Stimulated activated CD8-positive, alpha-beta memory T cell treated with anti-CD3 and anti-CD28 coated beads, Interleukin-7, amount 100 ng/mL, for 48 hours (primary cell): ENCODE results near the gene PBXIP1.

Experiments used
- DNase-seq, 2 donors: peaks; one replicate each; pipeline ENCODE4 v3.0.0-alpha.2; 2020; ENCODE audit warnings: low read depth in 1 of 2; ENCODE audit errors: extremely low read depth in 1 of 2

The PBXIP1 gene

GRCh38 chr1:154973344-154974101, 17.6 kb upstream of the PBXIP1 start:
- DNase-seq: peak; percentile 84 to 94

- no peak for DNase-seq
These were observed 16.8 kb upstream of the PBXIP1 start for GRCh38 chr1:154972517-154973343.

- no peak for DNase-seq
These were observed 16.3 kb upstream of the PBXIP1 start for GRCh38 chr1:154972213-154972516.

- no peak for DNase-seq
These were observed 15.6 kb upstream of the PBXIP1 start for GRCh38 chr1:154971341-154971998.

- DNase-seq: peak in 1 of 2 donors; percentile 41
These were observed 14.9 kb upstream of the PBXIP1 start, which contains the start of gene SHC1 for GRCh38 chr1:154970631-154971340. Gene SHC1 (minus strand): TSS chr1:154970747. CDS start chr1:154970526, 221 bp downstream.

- no peak for DNase-seq
These were observed 14.1 kb upstream of the PBXIP1 start for GRCh38 chr1:154969860-154970452.

GRCh38 chr1:154969246-154969645, 13.3 kb upstream of the PBXIP1 start:
- DNase-seq: no peak

- no peak for DNase-seq
These were observed 12.8 kb upstream of the PBXIP1 start for GRCh38 chr1:154968731-154969130.

GRCh38 chr1:154967331-154967950, 11.5 kb upstream of the PBXIP1 start:
- no peak for DNase-seq

GRCh38 chr1:154966111-154966510, 10.2 kb upstream of the PBXIP1 start:
- no peak for DNase-seq

- DNase-seq: no peak
These were observed 8.5 kb upstream of the PBXIP1 start for GRCh38 chr1:154964359-154964758.

GRCh38 chr1:154963643-154964042, 7.7 kb upstream of the PBXIP1 start:
- no peak for DNase-seq

- DNase-seq: no peak
These were observed 7.0 kb upstream of the PBXIP1 start for GRCh38 chr1:154962795-154963330.

GRCh38 chr1:154962156-154962749, 6.4 kb upstream of the PBXIP1 start:
- DNase-seq: no peak

GRCh38 chr1:154961207-154962155, 5.6 kb upstream of the PBXIP1 start, which contains the start of gene PYGO2:
Gene PYGO2 (minus strand): TSS chr1:154961782. CDS start chr1:154961576, 206 bp downstream.
- peak; percentile 68 to 82 for DNase-seq

GRCh38 chr1:154960446-154961136, 4.7 kb upstream of the PBXIP1 start:
- no peak for DNase-seq

- DNase-seq: no peak
These were observed 3.5 kb upstream of the PBXIP1 start for GRCh38 chr1:154959426-154959780.
